ENCODE data around the gene TSPAN9. TPM values are rescaled to one million over a fixed set of nuclear protein-coding genes. Genes with fewer than 3 reads are reported as not detected.

The TSPAN9 gene
- total RNA-seq, 1 experiment from 2014 or later = 35.5 TPM

- peak; percentile 69 for DNase-seq (ENCODE audit: low spot score)
- Histone ChIP-seq H3K27ac (ENCODE audit: low read depth, low read length, poor library complexity, severe bottlenecking) (no peak overlapping the region), H3K27me3 (replicated peaks; ENCODE audit: insufficient read depth, low read depth, low read length, poor library complexity) (no peaks in the 10 kb centered on the region), H3K9me3 (ENCODE audit: low read depth, low read length, poor library complexity, severe bottlenecking) (no peaks in the 10 kb centered on the region), H3K4me3 (ENCODE audit: low read depth, low read length, poor library complexity, severe bottlenecking) (no peak overlapping the region), H3K36me3 (ENCODE audit: insufficient read depth, low read length, poor library complexity, severe bottlenecking) (no peaks in the 10 kb centered on the region), H3K4me1 (ENCODE audit: insufficient read depth, low read length, poor library complexity, severe bottlenecking) (peaks cover 17% of the 10 kb centered on the region)
- ChIA-PET POLR2A (ENCODE audit: low non-redundant PET) (no interaction called here), CTCF (no interaction called here)
- no TSS peak for BruUV-seq (replicated peaks)
- TF ChIP-seq EZH2 (IDR thresholded peaks at IDR 0.05; ENCODE audit: borderline replicate concordance, low read depth, low read length, poor library complexity, severe bottlenecking) = no peak
- TF ChIP-seq CTCF (conservative IDR thresholded peaks at IDR 0.05; ENCODE audit: low read depth, low read length) = no peak
- intact Hi-C loops (cut with micrococcal nuclease; ENCODE audit: unreplicated experiment) = no loop called here
Measured at GRCh38 chr12:3083921-3084347, 6.8 kb downstream of the TSPAN9 start.

GRCh38 chr12:3084742-3085141 lies 7.6 kb downstream of the TSPAN9 start:
- no TSS peak for BruUV-seq (replicated peaks)
- Histone ChIP-seq H3K4me1 (ENCODE audit: insufficient read depth, low read length, poor library complexity, severe bottlenecking) (peaks cover 17% of the 10 kb centered on the region), H3K27ac (ENCODE audit: low read depth, low read length, poor library complexity, severe bottlenecking) (no peak overlapping the region), H3K27me3 (replicated peaks; ENCODE audit: insufficient read depth, low read depth, low read length, poor library complexity) (no peaks in the 10 kb centered on the region), H3K9me3 (ENCODE audit: low read depth, low read length, poor library complexity, severe bottlenecking) (no peaks in the 10 kb centered on the region), H3K4me3 (ENCODE audit: low read depth, low read length, poor library complexity, severe bottlenecking) (no peak overlapping the region), H3K36me3 (ENCODE audit: insufficient read depth, low read length, poor library complexity, severe bottlenecking) (no peaks in the 10 kb centered on the region)
- TF ChIP-seq CTCF (conservative IDR thresholded peaks at IDR 0.05; ENCODE audit: low read depth, low read length) (no peak), EZH2 (IDR thresholded peaks at IDR 0.05; ENCODE audit: borderline replicate concordance, low read depth, low read length, poor library complexity, severe bottlenecking) (no peak)
- intact Hi-C loops (cut with micrococcal nuclease; ENCODE audit: unreplicated experiment) = no loop called here
- ChIA-PET CTCF (no interaction called here), POLR2A (ENCODE audit: low non-redundant PET) (no interaction called here)
- no peak for DNase-seq (ENCODE audit: low spot score)

GRCh38 chr12:3085341-3086139 lies 8.4 kb downstream of the TSPAN9 start:
- POLR2A ChIA-PET (ENCODE audit: low non-redundant PET) = no interaction called here
- no peaks in the 10 kb centered on the region for H3K27me3 ChIP-seq (replicated peaks; ENCODE audit: insufficient read depth, low read depth, low read length, poor library complexity)
- intact Hi-C loops (cut with micrococcal nuclease; ENCODE audit: unreplicated experiment) = no loop called here
- H3K9me3 ChIP-seq (ENCODE audit: low read depth, low read length, poor library complexity, severe bottlenecking) = no peaks in the 10 kb centered on the region
- H3K4me1 ChIP-seq (ENCODE audit: insufficient read depth, low read length, poor library complexity, severe bottlenecking) = peaks cover 15% of the 10 kb centered on the region
- CTCF ChIA-PET = no interaction called here
- BruUV-seq (replicated peaks) = no TSS peak
- H3K36me3 ChIP-seq (ENCODE audit: insufficient read depth, low read length, poor library complexity, severe bottlenecking) = no peaks in the 10 kb centered on the region
- peak overlapping the region; percentile 40 for H3K27ac ChIP-seq (ENCODE audit: low read depth, low read length, poor library complexity, severe bottlenecking)
- no peak overlapping the region for H3K4me3 ChIP-seq (ENCODE audit: low read depth, low read length, poor library complexity, severe bottlenecking)
- TF ChIP-seq EZH2 (IDR thresholded peaks at IDR 0.05; ENCODE audit: borderline replicate concordance, low read depth, low read length, poor library complexity, severe bottlenecking) (no peak), CTCF (conservative IDR thresholded peaks at IDR 0.05; ENCODE audit: low read depth, low read length) (no peak)
- DNase-seq (ENCODE audit: low spot score) = no peak
